AG10803 (cell line): ENCODE results near the gene TRIM26.
A peak's percentile ranks its signal among the peaks of the same experiment; 100 is the strongest.

Source experiments
- DNase-seq: peaks from one replicate; pipeline ENCODE4 v3.0.0; 2010; ENCODE audit warnings: low read depth
- H3K4me3 ChIP-seq: 2 replicates; pipeline ENCODE4 v1.5.1; 2011; ENCODE audit warnings: mild to moderate bottlenecking, low read length, control low read depth
- CTCF ChIP-seq: conservative IDR thresholded peaks from 2 replicates; pipeline ENCODE4 v1.5.1; 2011; ENCODE audit warnings: mild to moderate bottlenecking, low read length, control low read depth, inconsistent platforms

The TRIM26 gene

GRCh38 chr6:30151580-30151979, 61.6 kb downstream of the TRIM26 start:
- H3K4me3 ChIP-seq: no peak overlapping the region
- DNase-seq: no peak
- TF ChIP-seq CTCF: no peak

GRCh38 chr6:30150671-30151395, 62.4 kb downstream of the TRIM26 start:
- peak; percentile 25 for DNase-seq
- no peak overlapping the region for H3K4me3 ChIP-seq
- TF ChIP-seq CTCF: no peak

- no peak for TF ChIP-seq CTCF
- H3K4me3 ChIP-seq: no peak overlapping the region
- no peak for DNase-seq
Measured at GRCh38 chr6:30149858-30150550, 63.2 kb downstream of the TRIM26 start.

- TF ChIP-seq CTCF: no peak
- no peak overlapping the region for H3K4me3 ChIP-seq
- DNase-seq: no peak
Measured at GRCh38 chr6:30149234-30149633, 64.0 kb downstream of the TRIM26 start.

- H3K4me3 ChIP-seq: no peak overlapping the region
- TF ChIP-seq CTCF: no peak
- DNase-seq: no peak
Measured at GRCh38 chr6:30147096-30147495, 66.1 kb downstream of the TRIM26 start.

- DNase-seq: no peak
- no peak for TF ChIP-seq CTCF
Measured at GRCh38 chr6:30145818-30146217, 67.4 kb downstream of the TRIM26 start.

GRCh38 chr6:30144811-30145210, 68.4 kb downstream of the TRIM26 start:
- no peak overlapping the region for H3K4me3 ChIP-seq
- DNase-seq: no peak
- TF ChIP-seq CTCF: no peak

More at GRCh38 chr6:30145818-30146217, 67.4 kb downstream of the TRIM26 start:
- no peak overlapping the region for H3K4me3 ChIP-seq
